ENCODE measurements around the gene CACUL1.

The CACUL1 gene

GRCh38 chr10:118729200-118729599 is 25.6 kb downstream of the CACUL1 start:
- Histone ChIP-seq H3K27me3 (ENCODE audit: insufficient read depth, low read length) (no peaks in the 10 kb centered on the region), H3K9ac (ENCODE audit: low read depth, low read length) (no peak overlapping the region), H3K9me3 (ENCODE audit: insufficient read depth, low read depth, low read length) (no peaks in the 10 kb centered on the region), H3K27ac (ENCODE audit: low read length) (no peak overlapping the region), H3K36me3 (ENCODE audit: insufficient read depth, low read depth, low read length) (peaks cover 22% of the 10 kb centered on the region), H3K4me1 (ENCODE audit: insufficient read depth, low read length) (peaks cover 25% of the 10 kb centered on the region), H3K4me3 (ENCODE audit: low read length) (no peak overlapping the region)

- Histone ChIP-seq H3K27ac (ENCODE audit: low read length) (no peak overlapping the region), H3K27me3 (ENCODE audit: insufficient read depth, low read length) (no peaks in the 10 kb centered on the region), H3K36me3 (ENCODE audit: insufficient read depth, low read depth, low read length) (peaks cover 26% of the 10 kb centered on the region), H3K4me1 (ENCODE audit: insufficient read depth, low read length) (peaks cover 4% of the 10 kb centered on the region; the same call in 1 of the 2 replicates), H3K4me3 (ENCODE audit: low read length) (no peak overlapping the region), H3K9me3 (ENCODE audit: insufficient read depth, low read depth, low read length) (no peaks in the 10 kb centered on the region), H3K9ac (ENCODE audit: low read depth, low read length) (no peak overlapping the region)
Observed at GRCh38 chr10:118725886-118726500, 28.8 kb downstream of the CACUL1 start.

DNA sequence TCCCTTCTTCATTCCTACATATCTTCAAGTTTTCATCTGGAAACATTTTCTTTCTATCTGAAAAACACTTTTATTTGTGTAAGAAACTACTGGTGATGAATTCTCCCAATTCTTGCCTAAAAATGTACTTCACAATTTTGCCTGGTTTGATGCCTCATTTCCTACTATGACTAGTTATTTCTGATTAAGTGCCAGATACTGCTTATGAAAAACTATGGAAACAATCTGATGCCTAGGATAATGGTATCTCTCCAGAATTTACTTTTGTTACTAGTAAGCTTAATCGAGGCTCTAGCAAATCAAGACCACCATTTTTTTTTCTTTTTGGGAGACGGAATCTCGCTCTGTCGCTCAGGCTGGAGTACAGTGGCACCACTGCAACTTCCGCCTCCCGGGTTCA is 31.3 kb downstream of the CACUL1 start:
- Histone ChIP-seq H3K9me3 (ENCODE audit: insufficient read depth, low read depth, low read length) (no peaks in the 10 kb centered on the region), H3K27ac (ENCODE audit: low read length) (no peak overlapping the region), H3K27me3 (ENCODE audit: insufficient read depth, low read length) (no peaks in the 10 kb centered on the region), H3K4me3 (ENCODE audit: low read length) (no peak overlapping the region), H3K36me3 (ENCODE audit: insufficient read depth, low read depth, low read length) (peaks cover 23% of the 10 kb centered on the region), H3K9ac (ENCODE audit: low read depth, low read length) (no peak overlapping the region), H3K4me1 (ENCODE audit: insufficient read depth, low read length) (no peaks in the 10 kb centered on the region)

GRCh38 chr10:118721539-118721876 is 33.3 kb downstream of the CACUL1 start:
- H3K9me3 ChIP-seq (ENCODE audit: insufficient read depth, low read depth, low read length) = no peaks in the 10 kb centered on the region
- H3K36me3 ChIP-seq (ENCODE audit: insufficient read depth, low read depth, low read length) = peaks cover 18% of the 10 kb centered on the region
- no peak overlapping the region for H3K9ac ChIP-seq (ENCODE audit: low read depth, low read length)
- no peaks in the 10 kb centered on the region for H3K27me3 ChIP-seq (ENCODE audit: insufficient read depth, low read length)
- no peaks in the 10 kb centered on the region for H3K4me1 ChIP-seq (ENCODE audit: insufficient read depth, low read length)
- H3K4me3 ChIP-seq (ENCODE audit: low read length) = no peak overlapping the region
- H3K27ac ChIP-seq (ENCODE audit: low read length) = no peak overlapping the region

- Histone ChIP-seq H3K4me1 (ENCODE audit: insufficient read depth, low read length) (no peaks in the 10 kb centered on the region), H3K9me3 (ENCODE audit: insufficient read depth, low read depth, low read length) (no peaks in the 10 kb centered on the region), H3K27me3 (ENCODE audit: insufficient read depth, low read length) (no peaks in the 10 kb centered on the region), H3K27ac (ENCODE audit: low read length) (no peak overlapping the region), H3K9ac (ENCODE audit: low read depth, low read length) (no peak overlapping the region), H3K4me3 (ENCODE audit: low read length) (no peak overlapping the region), H3K36me3 (ENCODE audit: insufficient read depth, low read depth, low read length) (peaks cover 12% of the 10 kb centered on the region)
Observed at GRCh38 chr10:118720685-118721538, 33.9 kb downstream of the CACUL1 start.

- Histone ChIP-seq H3K9me3 (ENCODE audit: insufficient read depth, low read depth, low read length) (no peaks in the 10 kb centered on the region), H3K4me3 (ENCODE audit: low read length) (no peak overlapping the region), H3K27ac (ENCODE audit: low read length) (no peak overlapping the region), H3K9ac (ENCODE audit: low read depth, low read length) (no peak overlapping the region), H3K36me3 (ENCODE audit: insufficient read depth, low read depth, low read length) (peaks cover 10% of the 10 kb centered on the region; the same call in 1 of the 2 replicates), H3K27me3 (ENCODE audit: insufficient read depth, low read length) (no peaks in the 10 kb centered on the region), H3K4me1 (ENCODE audit: insufficient read depth, low read length) (no peaks in the 10 kb centered on the region)
Observed at GRCh38 chr10:118714366-118714765, 40.4 kb downstream of the CACUL1 start.

DNA sequence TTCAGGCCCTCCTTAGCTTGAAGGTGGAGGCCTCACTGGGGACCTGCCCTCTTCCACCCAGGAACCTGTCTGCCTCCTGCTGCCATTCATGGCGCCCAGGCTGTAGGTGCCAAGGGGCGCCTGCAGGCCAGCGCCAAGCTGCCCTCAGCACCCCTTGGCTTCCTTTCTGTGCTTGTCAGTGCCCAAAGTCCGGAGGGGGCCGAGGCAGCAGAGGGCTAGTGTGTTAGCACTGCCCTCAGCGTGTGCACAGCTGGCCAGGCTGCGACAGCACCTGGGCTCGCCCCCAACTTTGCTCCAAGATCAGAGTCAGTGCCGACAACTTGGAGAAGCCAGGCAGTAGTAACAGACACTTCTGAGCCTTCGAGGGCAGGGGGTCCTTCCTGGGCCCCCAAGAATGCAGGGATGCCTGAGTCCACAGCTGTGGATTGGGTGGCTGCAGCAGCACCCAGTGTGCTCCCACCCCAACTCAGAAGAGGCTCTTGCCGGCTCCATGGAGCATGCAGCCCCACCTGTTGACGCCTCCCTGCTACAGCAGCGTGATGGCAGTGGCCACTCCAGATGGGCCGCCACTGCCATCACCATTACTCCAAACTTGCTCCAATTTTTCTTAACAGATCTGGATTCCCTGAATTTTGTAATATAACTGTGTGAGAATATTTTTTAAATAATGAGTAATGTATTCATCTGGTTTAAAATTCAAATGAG is 41.7 kb downstream of the CACUL1 start:
- no peak overlapping the region for H3K27ac ChIP-seq (ENCODE audit: low read length)
- H3K4me3 ChIP-seq (ENCODE audit: low read length) = no peak overlapping the region
- H3K4me1 ChIP-seq (ENCODE audit: insufficient read depth, low read length) = no peaks in the 10 kb centered on the region
- H3K27me3 ChIP-seq (ENCODE audit: insufficient read depth, low read length) = no peaks in the 10 kb centered on the region
- no peaks in the 10 kb centered on the region for H3K9me3 ChIP-seq (ENCODE audit: insufficient read depth, low read depth, low read length)
- H3K36me3 ChIP-seq (ENCODE audit: insufficient read depth, low read depth, low read length) = peaks cover 10% of the 10 kb centered on the region; the same call in 1 of the 2 replicates
- no peak overlapping the region; the same call in 1 of the 2 replicates for H3K9ac ChIP-seq (ENCODE audit: low read depth, low read length)

DNA sequence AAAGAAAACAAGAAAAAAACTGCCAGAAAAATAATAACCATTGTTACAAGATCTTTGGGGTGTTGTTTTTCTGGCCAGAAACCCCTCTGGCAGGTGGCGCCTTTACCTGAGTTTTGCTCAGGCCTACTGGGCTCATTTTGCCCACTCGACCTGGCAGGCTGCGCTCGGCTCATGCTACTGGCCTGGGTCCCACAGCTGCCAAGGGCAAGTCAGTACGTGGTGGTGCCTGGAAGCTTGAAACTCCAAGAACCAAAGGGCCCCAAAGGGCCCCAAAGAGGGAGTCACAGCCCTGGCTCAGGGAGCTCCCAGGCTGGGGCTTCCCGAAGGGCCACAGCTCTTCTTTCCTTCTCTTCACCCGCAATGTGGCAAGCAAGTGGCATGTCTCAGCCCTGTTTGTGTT is 42.7 kb downstream of the CACUL1 start:
- Histone ChIP-seq H3K36me3 (ENCODE audit: insufficient read depth, low read depth, low read length) (peaks cover 7% of the 10 kb centered on the region; the same call in 1 of the 2 replicates), H3K4me3 (ENCODE audit: low read length) (no peak overlapping the region), H3K27ac (ENCODE audit: low read length) (no peak overlapping the region), H3K27me3 (ENCODE audit: insufficient read depth, low read length) (no peaks in the 10 kb centered on the region), H3K4me1 (ENCODE audit: insufficient read depth, low read length) (peaks cover 4% of the 10 kb centered on the region), H3K9me3 (ENCODE audit: insufficient read depth, low read depth, low read length) (no peaks in the 10 kb centered on the region), H3K9ac (ENCODE audit: low read depth, low read length) (no peak overlapping the region)

DNA sequence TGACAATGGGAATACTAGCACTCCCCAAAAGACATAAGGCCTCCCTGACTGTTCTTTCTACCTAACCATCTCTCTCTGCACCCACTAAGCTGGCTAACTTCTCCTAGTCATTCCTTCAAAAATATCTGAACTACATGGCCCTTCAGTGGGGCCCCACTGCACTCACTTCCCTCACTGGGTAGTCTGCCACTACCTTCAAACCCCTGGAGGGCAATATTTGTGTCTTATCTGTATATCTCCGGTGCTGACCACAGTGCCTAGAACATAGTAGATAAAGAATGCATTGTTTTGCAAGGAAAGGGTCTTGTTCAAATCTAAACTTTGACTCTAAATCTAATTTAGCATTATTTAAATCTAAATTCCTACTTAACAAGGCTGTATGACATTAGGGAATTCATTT is 44.3 kb downstream of the CACUL1 start:
- no peaks in the 10 kb centered on the region for H3K9me3 ChIP-seq (ENCODE audit: insufficient read depth, low read depth, low read length)
- H3K9ac ChIP-seq (ENCODE audit: low read depth, low read length) = no peak overlapping the region
- no peaks in the 10 kb centered on the region for H3K27me3 ChIP-seq (ENCODE audit: insufficient read depth, low read length)
- peaks cover 5% of the 10 kb centered on the region for H3K4me1 ChIP-seq (ENCODE audit: insufficient read depth, low read length)
- H3K36me3 ChIP-seq (ENCODE audit: insufficient read depth, low read depth, low read length) = peaks cover 18% of the 10 kb centered on the region; the same call in 1 of the 2 replicates
- no peak overlapping the region for H3K4me3 ChIP-seq (ENCODE audit: low read length)
- no peak overlapping the region for H3K27ac ChIP-seq (ENCODE audit: low read length)

DNA sequence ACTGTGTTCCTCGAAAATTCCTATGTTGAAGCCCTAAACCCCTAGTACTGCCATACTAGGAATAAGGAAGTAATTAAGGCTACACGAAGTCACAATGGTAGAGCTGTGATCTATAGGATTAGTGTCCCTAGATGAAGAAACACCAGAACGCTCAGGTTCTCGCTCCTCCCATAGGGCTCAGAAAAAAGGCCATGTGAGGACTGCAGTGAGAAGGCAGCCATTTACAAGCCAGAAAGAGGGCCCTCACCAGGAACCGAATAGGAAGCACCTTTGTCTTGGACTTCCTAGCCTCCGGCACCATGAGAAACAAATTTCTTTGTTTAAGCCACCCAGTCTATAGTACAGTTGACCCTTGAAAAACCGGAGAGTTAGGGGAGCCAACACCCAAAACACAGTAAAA is 46.2 kb downstream of the CACUL1 start:
- Histone ChIP-seq H3K27me3 (ENCODE audit: insufficient read depth, low read length) (no peaks in the 10 kb centered on the region), H3K9ac (ENCODE audit: low read depth, low read length) (no peak overlapping the region), H3K36me3 (ENCODE audit: insufficient read depth, low read depth, low read length) (peaks cover 15% of the 10 kb centered on the region; the same call in 1 of the 2 replicates), H3K4me3 (ENCODE audit: low read length) (no peak overlapping the region), H3K9me3 (ENCODE audit: insufficient read depth, low read depth, low read length) (no peaks in the 10 kb centered on the region), H3K4me1 (ENCODE audit: insufficient read depth, low read length) (peaks cover 10% of the 10 kb centered on the region), H3K27ac (ENCODE audit: low read length) (no peak overlapping the region)

- peaks cover 17% of the 10 kb centered on the region for H3K4me1 ChIP-seq (ENCODE audit: insufficient read depth, low read length)
- H3K9ac ChIP-seq (ENCODE audit: low read depth, low read length) = no peak overlapping the region
- H3K36me3 ChIP-seq (ENCODE audit: insufficient read depth, low read depth, low read length) = peaks cover 26% of the 10 kb centered on the region
- no peak overlapping the region for H3K27ac ChIP-seq (ENCODE audit: low read length)
- H3K27me3 ChIP-seq (ENCODE audit: insufficient read depth, low read length) = no peaks in the 10 kb centered on the region
- H3K9me3 ChIP-seq (ENCODE audit: insufficient read depth, low read depth, low read length) = no peaks in the 10 kb centered on the region
- H3K4me3 ChIP-seq (ENCODE audit: low read length) = no peak overlapping the region
Observed at GRCh38 chr10:118704711-118705110, 50.1 kb downstream of the CACUL1 start.

Measured in iPS-20b (cell line).